ENCODE measurements around the gene HPDL. TPM values are rescaled to one million over a fixed set of nuclear protein-coding genes. Genes with fewer than 3 reads are reported as not detected.
"Not testable (repeated sequence)": the region's sequence is repeated elsewhere in the genome, so short reads cannot be mapped to it uniquely, and the experiment has no call there.

HPDL gene
- total and polyA plus RNA-seq, 11 donors, result 0.15 to 0.46 (median 0.32) TPM; not detected in 4

- Histone ChIP-seq H3K27ac (no peak overlapping the region), H3K9me3 (no peaks in the 10 kb centered on the region), H3K4me1 (peaks cover 0 to 12% (median 9%) of the 10 kb centered on the region in 12 donors), H3K36me3 (no peaks in the 10 kb centered on the region), H3K4me3 (no peak overlapping the region), H3K27me3 (no peaks in the 10 kb centered on the region)
- no peak for DNase-seq
- no peak for TF ChIP-seq CTCF (IDR thresholded peaks at IDR 0.05)
- TF ChIP-seq POLR2A (IDR thresholded peaks at IDR 0.05), result no peak
- intact Hi-C loops (cut with DNase I), result loop anchor here in 3 of 10 donors (5.0 kb wide), 3 partner anchors 202 to 217 kb away; no protein-coding TSS in a partner anchor
- 55 to 68% (median 59%) methylated on average over 2 of the region's 2 CpGs for WGBS, 4 donors
- no peak for ATAC-seq
Measured at GRCh38 chr1:45355683-45356082, 29.0 kb downstream of the HPDL start.

GRCh38 chr1:45356186-45356585, 29.5 kb downstream of the HPDL start:
- Histone ChIP-seq H3K9me3 (no peaks in the 10 kb centered on the region), H3K36me3 (no peaks in the 10 kb centered on the region), H3K4me3 (no peak overlapping the region), H3K4me1 (peaks cover 0 to 17% (median 11%) of the 10 kb centered on the region in 12 donors), H3K27me3 (no peaks in the 10 kb centered on the region), H3K27ac (no peak overlapping the region)
- ATAC-seq (no peak), DNase-seq (no peak)
- TF ChIP-seq CTCF (IDR thresholded peaks at IDR 0.05) (no peak), POLR2A (IDR thresholded peaks at IDR 0.05) (no peak)
- WGBS, 4 donors, result 86 to 89% (median 88%) methylated on average over 4 of the region's 4 CpGs
- intact Hi-C loops (cut with DNase I), result loop anchor here in 3 of 10 donors (5.0 kb wide), 3 partner anchors 201 to 216 kb away; no protein-coding TSS in a partner anchor

GRCh38 chr1:45359882-45360513, 33.3 kb downstream of the HPDL start:
- Histone ChIP-seq H3K4me3 (peak overlapping the region in 6 of 12 donors; percentile 1 to 26 (median 16)), H3K9me3 (no peaks in the 10 kb centered on the region), H3K27ac (peak overlapping the region; percentile 19 to 83 (median 65)), H3K36me3 (no peaks in the 10 kb centered on the region), H3K4me1 (peaks cover 0 to 21% (median 14%) of the 10 kb centered on the region in 12 donors), H3K27me3 (no peaks in the 10 kb centered on the region)
- DNase-seq, result peak in 4 of 5 donors; percentile 60 to 77 (median 70)
- 13 to 22% (median 17%) methylated on average over 7 of the region's 7 CpGs for WGBS, 4 donors
- peak; percentile 70 to 87 (median 84) for ATAC-seq
- peak; percentile 57 to 86 (median 77) for TF ChIP-seq CTCF (IDR thresholded peaks at IDR 0.05)
- no peak for TF ChIP-seq POLR2A (IDR thresholded peaks at IDR 0.05)
- intact Hi-C loops (cut with DNase I), result loop anchor here (1.0 to 5.0 kb wide), 9 partner anchors 131 to 212 kb away; partner anchors contain the start of gene TESK2 (in 5 of the 10)

GRCh38 chr1:45360981-45361380, 34.3 kb downstream of the HPDL start:
- intact Hi-C loops (cut with DNase I), result loop anchor here (1.0 to 5.0 kb wide), 7 partner anchors 130 to 211 kb away; partner anchors contain the start of gene TESK2 (in 4 of the 10)
- DNase-seq, result peak in 3 of 5 donors; percentile 39 to 51 (median 50)
- ATAC-seq, result peak; percentile 40 to 90 (median 86)

More at GRCh38 chr1:45360981-45361380, 34.3 kb downstream of the HPDL start:
- Histone ChIP-seq H3K4me3 (peak overlapping the region in 8 of 12 donors; percentile 3 to 34 (median 24)), H3K4me1 (peaks cover 0 to 21% (median 14%) of the 10 kb centered on the region in 12 donors), H3K27ac (peak overlapping the region; percentile 19 to 83 (median 65))
- not testable (repeated sequence) for H3K36me3 ChIP-seq, H3K27me3 ChIP-seq, H3K9me3 ChIP-seq
- WGBS, 4 donors, result 33 to 54% (median 46%) methylated on average over 4 to 7 of the region's 7 CpGs

Data from heart left ventricle (tissue), 16 donors.